WTC11 (cell line): ENCODE results near the gene HDLBP. TPM values are rescaled to one million over a fixed set of nuclear protein-coding genes. Genes with fewer than 3 reads are reported as not detected.

Experiments used
- ATAC-seq: fragments of 200-7000 bp; cut with Tn5 transposase; 2 replicates; pipeline ENCODE4 v1.10.0; 2021; ENCODE audit warnings: mild to moderate bottlenecking, moderate library complexity
- CTCF ChIA-PET: fragments of 300-600 bp; sonication (Branson Sonifier 250); formaldehyde crosslinking; loops from one replicate; lab custom pipeline; 2021; ENCODE audit warnings: antibody characterized with exemption; lab: Charles Lee
- POLR2A ChIA-PET: fragments of 350-600 bp; sonication (Branson Sonifier 250); formaldehyde crosslinking; loops from one replicate; lab custom pipeline; 2021; ENCODE audit warnings: antibody characterized with exemption; lab: Charles Lee
- DNase-seq: peaks from one replicate; pipeline ENCODE4 v3.0.0; 2021; ENCODE audit warnings: low spot score
- H3K27ac Mint-ChIP-seq: 2 replicates; pipeline ENCODE4 v1.8.0; 2021; ENCODE audit warnings: mixed read lengths
- H3K27me3 Mint-ChIP-seq: 2 replicates; pipeline ENCODE4 v1.8.0; 2021; ENCODE audit warnings: low read depth, mild to moderate bottlenecking, moderate library complexity, mixed read lengths
- H3K36me3 Mint-ChIP-seq: 2 replicates; pipeline ENCODE4 v1.8.0; 2021; ENCODE audit warnings: mixed read lengths
- H3K4me1 Mint-ChIP-seq: 2 replicates; pipeline ENCODE4 v1.8.0; 2022; ENCODE audit warnings: mixed read lengths
- H3K4me3 Mint-ChIP-seq: 2 replicates; pipeline ENCODE4 v1.8.0; 2021; ENCODE audit warnings: mild to moderate bottlenecking, moderate library complexity, mixed read lengths
- H3K9me3 Mint-ChIP-seq: 2 replicates; pipeline ENCODE4 v1.8.0; 2021; ENCODE audit warnings: mixed read lengths
- ELF4 ChIP-seq: sonication (generic); formaldehyde crosslinking; IDR thresholded peaks from 2 replicates; pipeline ENCODE4 v1.8.1; 2022; ENCODE audit warnings: low read depth, mild to moderate bottlenecking, moderate library complexity, missing genetic modification reagents
- FOXJ3 ChIP-seq: sonication (generic); formaldehyde crosslinking; IDR thresholded peaks from 2 replicates; pipeline ENCODE4 v1.9.0; 2021; ENCODE audit warnings: missing genetic modification reagents, mild to moderate bottlenecking, borderline replicate concordance
- FOXK1 ChIP-seq: sonication (generic); formaldehyde crosslinking; IDR thresholded peaks from 2 replicates; pipeline ENCODE4 v1.8.0; 2022; ENCODE audit warnings: mild to moderate bottlenecking, moderate library complexity, missing genetic modification reagents
- FOXP1 ChIP-seq: sonication (generic); formaldehyde crosslinking; IDR thresholded peaks from 2 replicates; pipeline ENCODE4 v1.8.0; 2022; ENCODE audit warnings: missing genetic modification reagents, mild to moderate bottlenecking, moderate library complexity, borderline replicate concordance
- GTF2I ChIP-seq: fragments of 250-450 bp; sonication (Bioruptor Pico); conservative IDR thresholded peaks from 2 replicates; pipeline ENCODE4 v1.4.0; 2021; ENCODE audit warnings: mild to moderate bottlenecking
- KAT7 ChIP-seq: sonication (generic); formaldehyde crosslinking; IDR thresholded peaks from 2 replicates; pipeline ENCODE4 v1.8.1; 2023; ENCODE audit warnings: missing genetic modification reagents, mild to moderate bottlenecking, borderline replicate concordance
- OVOL2 ChIP-seq: fragments of 250-450 bp; sonication (Bioruptor Pico); IDR thresholded peaks from 2 replicates; pipeline ENCODE4 v1.9.0; 2021; ENCODE audit warnings: mild to moderate bottlenecking, borderline replicate concordance
- PRRX2 ChIP-seq: fragments of 250-450 bp; sonication (Bioruptor Pico); IDR thresholded peaks from 2 replicates; pipeline ENCODE4 v1.8.0; 2021; ENCODE audit warnings: mild to moderate bottlenecking
- RORB ChIP-seq: fragments of 250-450 bp; sonication (Bioruptor Pico); IDR thresholded peaks from 2 replicates; pipeline ENCODE4 v1.9.0; 2021; ENCODE audit warnings: mild to moderate bottlenecking
- TP53 ChIP-seq: sonication (generic); formaldehyde crosslinking; IDR thresholded peaks from 2 replicates; pipeline ENCODE4 v1.8.1; 2023; ENCODE audit warnings: mild to moderate bottlenecking, missing genetic modification reagents
- ZBTB21 ChIP-seq: sonication (generic); formaldehyde crosslinking; IDR thresholded peaks from 2 replicates; pipeline ENCODE4 v1.8.1; 2023; ENCODE audit warnings: mild to moderate bottlenecking, missing genetic modification reagents, borderline replicate concordance
- ZNF121 ChIP-seq: sonication (generic); formaldehyde crosslinking; IDR thresholded peaks from 2 replicates; pipeline ENCODE4 v1.8.0; 2023; ENCODE audit warnings: missing genetic modification reagents
- ZNF263 ChIP-seq: sonication (generic); formaldehyde crosslinking; IDR thresholded peaks from 2 replicates; pipeline ENCODE4 v1.8.1; 2022; ENCODE audit warnings: low read depth, mild to moderate bottlenecking, moderate library complexity, missing genetic modification reagents
- ZNF671 ChIP-seq: fragments of 250-450 bp; sonication (Bioruptor Pico); IDR thresholded peaks from 2 replicates; pipeline ENCODE4 v1.8.0; 2021; ENCODE audit warnings: mild to moderate bottlenecking
- total RNA-seq: library from RNA; stranded (reverse); gene quantifications from 3 replicates; pipeline ENCODE4 v1.2.3, GENCODE V29; 2021
- TF ChIP-seq, protein P1 (sequence below): fragments of 250-450 bp; sonication (Bioruptor Pico); conservative IDR thresholded peaks from 2 replicates; pipeline ENCODE4 v1.9.0; 2021; ENCODE audit warnings: mild to moderate bottlenecking
- TF ChIP-seq, protein P2 (sequence below): sonication (generic); formaldehyde crosslinking; IDR thresholded peaks from 2 replicates; pipeline ENCODE4 v1.8.1; 2022; ENCODE audit warnings: low read depth, missing genetic modification reagents, borderline replicate concordance
- TF ChIP-seq, protein P3 (sequence below): sonication (generic); formaldehyde crosslinking; conservative IDR thresholded peaks from 2 replicates; pipeline ENCODE4 v1.8.1; 2022; ENCODE audit warnings: mild to moderate bottlenecking, missing genetic modification reagents
- TF ChIP-seq, protein P4 (sequence below): sonication (generic); formaldehyde crosslinking; IDR thresholded peaks from 2 replicates; pipeline ENCODE4 v1.8.1; 2023; ENCODE audit warnings: mild to moderate bottlenecking, missing genetic modification reagents, moderate library complexity
- TF ChIP-seq, protein P5 (sequence below): sonication (generic); formaldehyde crosslinking; IDR thresholded peaks from 2 replicates; pipeline ENCODE4 v1.8.0; 2022; ENCODE audit warnings: mild to moderate bottlenecking, missing genetic modification reagents
- TF ChIP-seq, protein P6 (sequence below): fragments of 250-450 bp; sonication (Bioruptor Pico); IDR thresholded peaks from 2 replicates; pipeline ENCODE4 v1.8.0; 2021; ENCODE audit warnings: mild to moderate bottlenecking
- TF ChIP-seq, protein P7 (sequence below): sonication (generic); formaldehyde crosslinking; IDR thresholded peaks from 2 replicates; pipeline ENCODE4 v1.8.1; 2023; ENCODE audit warnings: mild to moderate bottlenecking, missing genetic modification reagents, moderate library complexity
- TF ChIP-seq, protein P8 (sequence below): sonication (generic); formaldehyde crosslinking; IDR thresholded peaks from 2 replicates; pipeline ENCODE4 v1.8.1; 2022; ENCODE audit warnings: mild to moderate bottlenecking, missing genetic modification reagents, moderate library complexity, borderline replicate concordance
- TF ChIP-seq, protein P9 (sequence below): sonication (generic); formaldehyde crosslinking; IDR thresholded peaks from 2 replicates; pipeline ENCODE4 v1.8.1; 2022; ENCODE audit warnings: low read depth, mild to moderate bottlenecking, moderate library complexity, missing genetic modification reagents, borderline replicate concordance
- TF ChIP-seq, protein P10 (sequence below): fragments of 250-450 bp; sonication (Bioruptor Pico); IDR thresholded peaks from 2 replicates; pipeline ENCODE4 v2.1.2; 2022; ENCODE audit warnings: mild to moderate bottlenecking, moderate library complexity

Gene HDLBP
- total RNA-seq, 1 experiment from 2014 or later, result 368 TPM

DNA sequence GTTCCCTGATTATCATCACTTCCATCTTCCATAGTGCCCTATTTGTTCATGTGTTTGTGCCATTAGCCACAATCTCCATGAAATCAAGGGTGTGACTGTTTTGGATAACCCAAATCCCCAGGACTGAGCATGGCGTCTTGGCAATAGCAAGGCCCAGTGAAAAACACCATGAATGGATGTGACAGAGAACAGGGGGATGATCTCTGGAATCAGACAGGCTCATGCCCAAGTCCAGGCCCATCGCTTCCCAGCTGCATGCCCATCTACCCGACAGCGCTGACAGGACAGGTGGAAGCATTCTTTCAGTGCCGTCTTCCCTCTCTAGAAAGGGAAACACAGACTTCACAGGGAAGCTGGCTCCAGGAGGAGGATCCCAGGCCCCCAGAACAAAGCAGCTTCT, 50.0 kb downstream of the HDLBP start:
- no peak for DNase-seq
- CTCF ChIA-PET, result no interaction called here

DNA sequence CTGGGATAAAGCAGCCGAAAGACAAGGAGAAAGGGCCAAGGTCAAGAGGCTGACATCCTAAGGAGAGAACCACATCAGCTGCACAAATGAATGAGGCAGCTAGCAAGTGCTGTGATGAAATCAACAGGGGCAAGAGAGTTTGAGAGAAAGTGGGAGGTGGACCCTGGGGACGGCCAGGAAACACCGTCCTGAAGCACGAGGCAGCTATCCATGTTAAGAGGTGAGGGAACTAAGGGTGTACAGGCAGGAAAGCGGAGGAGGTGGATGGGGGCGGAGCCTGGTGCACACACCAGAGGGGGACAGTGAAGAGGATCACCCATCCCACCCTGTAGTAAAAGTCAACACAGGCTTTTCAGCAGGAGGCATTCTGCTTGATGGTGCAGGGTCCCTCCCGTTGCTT, 52.4 kb downstream of the HDLBP start:
- H3K27ac Mint-ChIP-seq, result no peak overlapping the region
- H3K4me1 Mint-ChIP-seq, result peaks cover 10% of the 10 kb centered on the region
- POLR2A ChIA-PET, result no interaction called here
- no peak for ATAC-seq
- no peaks in the 10 kb centered on the region for H3K9me3 Mint-ChIP-seq
- CTCF ChIA-PET, result no interaction called here
- no peaks in the 10 kb centered on the region for H3K27me3 Mint-ChIP-seq
- no peak for DNase-seq
- peaks cover 68% of the 10 kb centered on the region for H3K36me3 Mint-ChIP-seq
- H3K4me3 Mint-ChIP-seq, result no peak overlapping the region
- TF ChIP-seq RORB (CRISPR knock-in tag), result no peak
- TF ChIP-seq, protein P1, sequence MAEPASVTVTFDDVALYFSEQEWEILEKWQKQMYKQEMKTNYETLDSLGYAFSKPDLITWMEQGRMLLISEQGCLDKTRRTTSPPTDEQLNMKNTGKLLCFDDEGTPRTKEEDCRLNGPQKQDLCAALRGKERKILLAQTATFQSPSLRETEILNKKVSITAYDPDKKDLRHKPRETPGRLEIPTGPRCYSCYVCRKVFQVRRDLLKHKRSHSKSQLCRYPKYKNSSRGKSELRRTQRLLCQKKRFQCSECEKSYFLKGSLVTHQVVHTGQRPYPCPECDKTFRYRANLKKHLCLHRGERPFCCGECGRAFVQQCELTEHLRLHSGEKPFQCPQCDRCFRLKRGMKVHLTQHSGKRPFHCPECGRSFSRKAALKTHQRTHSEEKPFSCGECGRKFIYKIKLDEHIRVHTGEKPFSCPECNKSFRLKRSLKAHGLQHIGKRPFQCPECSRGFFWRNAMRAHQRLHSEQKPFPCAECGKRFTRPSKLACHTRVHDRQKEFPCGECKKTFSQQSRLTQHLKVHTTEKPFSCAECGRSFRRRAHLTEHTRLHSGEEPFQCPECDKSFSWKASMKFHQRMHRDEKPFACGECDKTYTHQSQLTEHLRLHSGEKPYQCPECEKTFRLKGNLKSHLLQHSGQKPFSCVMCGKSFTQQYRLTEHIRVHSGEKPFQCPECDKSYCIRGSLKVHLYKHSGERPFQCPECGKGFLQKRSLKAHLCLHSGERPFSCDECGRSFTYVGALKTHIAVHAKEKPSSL, result no peak
- TF ChIP-seq ZNF121 (CRISPR knock-in tag), result no peak
- TF ChIP-seq, protein P2, sequence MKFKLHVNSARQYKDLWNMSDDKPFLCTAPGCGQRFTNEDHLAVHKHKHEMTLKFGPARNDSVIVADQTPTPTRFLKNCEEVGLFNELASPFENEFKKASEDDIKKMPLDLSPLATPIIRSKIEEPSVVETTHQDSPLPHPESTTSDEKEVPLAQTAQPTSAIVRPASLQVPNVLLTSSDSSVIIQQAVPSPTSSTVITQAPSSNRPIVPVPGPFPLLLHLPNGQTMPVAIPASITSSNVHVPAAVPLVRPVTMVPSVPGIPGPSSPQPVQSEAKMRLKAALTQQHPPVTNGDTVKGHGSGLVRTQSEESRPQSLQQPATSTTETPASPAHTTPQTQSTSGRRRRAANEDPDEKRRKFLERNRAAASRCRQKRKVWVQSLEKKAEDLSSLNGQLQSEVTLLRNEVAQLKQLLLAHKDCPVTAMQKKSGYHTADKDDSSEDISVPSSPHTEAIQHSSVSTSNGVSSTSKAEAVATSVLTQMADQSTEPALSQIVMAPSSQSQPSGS (CRISPR knock-in tag), result no peak
- TF ChIP-seq, protein P3, sequence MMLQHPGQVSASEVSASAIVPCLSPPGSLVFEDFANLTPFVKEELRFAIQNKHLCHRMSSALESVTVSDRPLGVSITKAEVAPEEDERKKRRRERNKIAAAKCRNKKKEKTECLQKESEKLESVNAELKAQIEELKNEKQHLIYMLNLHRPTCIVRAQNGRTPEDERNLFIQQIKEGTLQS (CRISPR knock-in tag), result no peak
- TF ChIP-seq, protein P4, sequence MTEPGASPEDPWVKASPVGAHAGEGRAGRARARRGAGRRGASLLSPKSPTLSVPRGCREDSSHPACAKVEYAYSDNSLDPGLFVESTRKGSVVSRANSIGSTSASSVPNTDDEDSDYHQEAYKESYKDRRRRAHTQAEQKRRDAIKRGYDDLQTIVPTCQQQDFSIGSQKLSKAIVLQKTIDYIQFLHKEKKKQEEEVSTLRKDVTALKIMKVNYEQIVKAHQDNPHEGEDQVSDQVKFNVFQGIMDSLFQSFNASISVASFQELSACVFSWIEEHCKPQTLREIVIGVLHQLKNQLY, result no peak
- no peak for TF ChIP-seq KAT7 (CRISPR knock-in tag)

More for the DNA sequence above, 50.0 kb downstream of the HDLBP start:
- no peak overlapping the region for H3K4me3 Mint-ChIP-seq
- H3K27me3 Mint-ChIP-seq, result no peaks in the 10 kb centered on the region
- POLR2A ChIA-PET, result no interaction called here
- no peak for TF ChIP-seq FOXJ3 (CRISPR knock-in tag)
- TF ChIP-seq, protein P5, sequence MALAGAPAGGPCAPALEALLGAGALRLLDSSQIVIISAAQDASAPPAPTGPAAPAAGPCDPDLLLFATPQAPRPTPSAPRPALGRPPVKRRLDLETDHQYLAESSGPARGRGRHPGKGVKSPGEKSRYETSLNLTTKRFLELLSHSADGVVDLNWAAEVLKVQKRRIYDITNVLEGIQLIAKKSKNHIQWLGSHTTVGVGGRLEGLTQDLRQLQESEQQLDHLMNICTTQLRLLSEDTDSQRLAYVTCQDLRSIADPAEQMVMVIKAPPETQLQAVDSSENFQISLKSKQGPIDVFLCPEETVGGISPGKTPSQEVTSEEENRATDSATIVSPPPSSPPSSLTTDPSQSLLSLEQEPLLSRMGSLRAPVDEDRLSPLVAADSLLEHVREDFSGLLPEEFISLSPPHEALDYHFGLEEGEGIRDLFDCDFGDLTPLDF, result no peak
- TF ChIP-seq ZNF263 (CRISPR knock-in tag), result no peak
- TF ChIP-seq, protein P6, sequence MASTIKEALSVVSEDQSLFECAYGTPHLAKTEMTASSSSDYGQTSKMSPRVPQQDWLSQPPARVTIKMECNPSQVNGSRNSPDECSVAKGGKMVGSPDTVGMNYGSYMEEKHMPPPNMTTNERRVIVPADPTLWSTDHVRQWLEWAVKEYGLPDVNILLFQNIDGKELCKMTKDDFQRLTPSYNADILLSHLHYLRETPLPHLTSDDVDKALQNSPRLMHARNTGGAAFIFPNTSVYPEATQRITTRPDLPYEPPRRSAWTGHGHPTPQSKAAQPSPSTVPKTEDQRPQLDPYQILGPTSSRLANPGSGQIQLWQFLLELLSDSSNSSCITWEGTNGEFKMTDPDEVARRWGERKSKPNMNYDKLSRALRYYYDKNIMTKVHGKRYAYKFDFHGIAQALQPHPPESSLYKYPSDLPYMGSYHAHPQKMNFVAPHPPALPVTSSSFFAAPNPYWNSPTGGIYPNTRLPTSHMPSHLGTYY (CRISPR knock-in tag), result no peak
- no peak for TF ChIP-seq ELF4 (CRISPR knock-in tag)
- no peak for TF ChIP-seq FOXP1 (CRISPR knock-in tag)
- no peak for TF ChIP-seq OVOL2
- TF ChIP-seq, protein P7, sequence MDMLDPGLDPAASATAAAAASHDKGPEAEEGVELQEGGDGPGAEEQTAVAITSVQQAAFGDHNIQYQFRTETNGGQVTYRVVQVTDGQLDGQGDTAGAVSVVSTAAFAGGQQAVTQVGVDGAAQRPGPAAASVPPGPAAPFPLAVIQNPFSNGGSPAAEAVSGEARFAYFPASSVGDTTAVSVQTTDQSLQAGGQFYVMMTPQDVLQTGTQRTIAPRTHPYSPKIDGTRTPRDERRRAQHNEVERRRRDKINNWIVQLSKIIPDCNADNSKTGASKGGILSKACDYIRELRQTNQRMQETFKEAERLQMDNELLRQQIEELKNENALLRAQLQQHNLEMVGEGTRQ (CRISPR knock-in tag), result no peak
- TF ChIP-seq ZNF671, result no peak
- TF ChIP-seq KAT7 (CRISPR knock-in tag), result no peak
- TF ChIP-seq TP53 (CRISPR knock-in tag), result no peak
- TF ChIP-seq, protein P8, sequence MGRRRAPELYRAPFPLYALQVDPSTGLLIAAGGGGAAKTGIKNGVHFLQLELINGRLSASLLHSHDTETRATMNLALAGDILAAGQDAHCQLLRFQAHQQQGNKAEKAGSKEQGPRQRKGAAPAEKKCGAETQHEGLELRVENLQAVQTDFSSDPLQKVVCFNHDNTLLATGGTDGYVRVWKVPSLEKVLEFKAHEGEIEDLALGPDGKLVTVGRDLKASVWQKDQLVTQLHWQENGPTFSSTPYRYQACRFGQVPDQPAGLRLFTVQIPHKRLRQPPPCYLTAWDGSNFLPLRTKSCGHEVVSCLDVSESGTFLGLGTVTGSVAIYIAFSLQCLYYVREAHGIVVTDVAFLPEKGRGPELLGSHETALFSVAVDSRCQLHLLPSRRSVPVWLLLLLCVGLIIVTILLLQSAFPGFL, result no peak
- no peak for TF ChIP-seq ZBTB21 (CRISPR knock-in tag)
- no peak for TF ChIP-seq PRRX2 (CRISPR knock-in tag)
- TF ChIP-seq FOXK1, result no peak
- no peak for TF ChIP-seq GTF2I (CRISPR knock-in tag)
- TF ChIP-seq, protein P9, sequence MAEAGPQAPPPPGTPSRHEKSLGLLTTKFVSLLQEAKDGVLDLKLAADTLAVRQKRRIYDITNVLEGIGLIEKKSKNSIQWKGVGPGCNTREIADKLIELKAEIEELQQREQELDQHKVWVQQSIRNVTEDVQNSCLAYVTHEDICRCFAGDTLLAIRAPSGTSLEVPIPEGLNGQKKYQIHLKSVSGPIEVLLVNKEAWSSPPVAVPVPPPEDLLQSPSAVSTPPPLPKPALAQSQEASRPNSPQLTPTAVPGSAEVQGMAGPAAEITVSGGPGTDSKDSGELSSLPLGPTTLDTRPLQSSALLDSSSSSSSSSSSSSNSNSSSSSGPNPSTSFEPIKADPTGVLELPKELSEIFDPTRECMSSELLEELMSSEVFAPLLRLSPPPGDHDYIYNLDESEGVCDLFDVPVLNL (CRISPR knock-in tag), result no peak
- TF ChIP-seq, protein P10, sequence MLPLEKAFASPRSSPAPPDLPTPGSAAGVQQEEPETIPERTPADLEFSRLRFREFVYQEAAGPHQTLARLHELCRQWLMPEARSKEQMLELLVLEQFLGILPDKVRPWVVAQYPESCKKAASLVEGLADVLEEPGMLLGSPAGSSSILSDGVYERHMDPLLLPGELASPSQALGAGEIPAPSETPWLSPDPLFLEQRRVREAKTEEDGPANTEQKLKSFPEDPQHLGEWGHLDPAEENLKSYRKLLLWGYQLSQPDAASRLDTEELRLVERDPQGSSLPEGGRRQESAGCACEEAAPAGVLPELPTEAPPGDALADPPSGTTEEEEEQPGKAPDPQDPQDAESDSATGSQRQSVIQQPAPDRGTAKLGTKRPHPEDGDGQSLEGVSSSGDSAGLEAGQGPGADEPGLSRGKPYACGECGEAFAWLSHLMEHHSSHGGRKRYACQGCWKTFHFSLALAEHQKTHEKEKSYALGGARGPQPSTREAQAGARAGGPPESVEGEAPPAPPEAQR (CRISPR knock-in tag), result no peak
- TF ChIP-seq, protein P3 (CRISPR knock-in tag), result no peak
- H3K9me3 Mint-ChIP-seq, result no peaks in the 10 kb centered on the region
- no peak overlapping the region for H3K27ac Mint-ChIP-seq
- no peak for ATAC-seq
- peaks cover 59% of the 10 kb centered on the region for H3K36me3 Mint-ChIP-seq
- H3K4me1 Mint-ChIP-seq, result peaks cover 20% of the 10 kb centered on the region
